8988T (cell line): Measurements from ENCODE around the gene CPN1.

Source experiments
- DNase-seq: peaks from one replicate; pipeline ENCODE4 v3.0.0; 2011

Gene CPN1

GRCh38 chr10:100075426-100076220 is 6.0 kb downstream of the CPN1 start:
- DNase-seq: no peak

- DNase-seq: no peak
Observed at GRCh38 chr10:100072514-100072913, 9.2 kb downstream of the CPN1 start.

- DNase-seq: no peak
Observed at GRCh38 chr10:100071529-100071928, 10.1 kb downstream of the CPN1 start.

GRCh38 chr10:100067466-100067865 is 14.2 kb downstream of the CPN1 start:
- DNase-seq: no peak

- no peak for DNase-seq
Observed at GRCh38 chr10:100065084-100065660, 16.5 kb downstream of the CPN1 start.

- DNase-seq: no peak
Observed at GRCh38 chr10:100061401-100061800, 20.3 kb downstream of the CPN1 start.

GRCh38 chr10:100057948-100058347 is 23.7 kb downstream of the CPN1 start:
- DNase-seq: no peak

- DNase-seq: no peak
Observed at GRCh38 chr10:100053686-100054460, 27.8 kb downstream of the CPN1 start.

GRCh38 chr10:100046021-100046486 is 35.6 kb downstream of the CPN1 start:
- DNase-seq: peak; percentile 39

GRCh38 chr10:100045592-100045991 is 36.1 kb downstream of the CPN1 start:
- no peak for DNase-seq

GRCh38 chr10:100043796-100044195 is 37.9 kb downstream of the CPN1 start:
- no peak for DNase-seq

- DNase-seq: no peak
Observed at GRCh38 chr10:100043344-100043743, 38.3 kb downstream of the CPN1 start.

GRCh38 chr10:100041306-100042002 is 40.2 kb downstream of the CPN1 start:
- no peak for DNase-seq

- DNase-seq: no peak
Observed at GRCh38 chr10:100038561-100039071, 43.1 kb downstream of the CPN1 start.

GRCh38 chr10:100037758-100038315 is 43.8 kb downstream of the CPN1 start:
- no peak for DNase-seq

GRCh38 chr10:100036850-100037249 is 44.8 kb downstream of the CPN1 start:
- DNase-seq: no peak

GRCh38 chr10:100033766-100034418 is 47.8 kb downstream of the CPN1 start:
- DNase-seq: no peak

- DNase-seq: no peak
Observed at GRCh38 chr10:100027416-100027815, 54.3 kb downstream of the CPN1 start.

- DNase-seq: no peak
Observed at GRCh38 chr10:100025576-100025975, 56.1 kb downstream of the CPN1 start.

- DNase-seq: no peak
Observed at GRCh38 chr10:100024748-100025147, 56.9 kb downstream of the CPN1 start.

- DNase-seq: no peak
Observed at GRCh38 chr10:100022403-100022802, 59.3 kb downstream of the CPN1 start.

- no peak for DNase-seq
Observed at GRCh38 chr10:100021322-100021721, 60.3 kb downstream of the CPN1 start.
